BLaER1 treated with 17β-estradiol and CSF1 and Interleukin-3, amounts not matched to agents 10 nM and 100 nM (cell line): ENCODE data around the gene UQCRC2.

Source experiments
- H3K27ac ChIP-seq, 11 experiments: shearing (Covaris generic); formaldehyde crosslinking; 2 replicates each; pipeline ENCODE4 v1.8.1; 2022
- H3K27me3 ChIP-seq, 11 experiments: shearing (Covaris generic); formaldehyde crosslinking; 2 replicates each; pipeline ENCODE4 v1.8.1; 2022
- H3K36me3 ChIP-seq, 11 experiments: shearing (Covaris generic); formaldehyde crosslinking; 2 replicates each; pipeline ENCODE4 v1.8.1; 2022
- H3K4me1 ChIP-seq, 10 experiments: shearing (Covaris generic); formaldehyde crosslinking; 2 replicates each; pipeline ENCODE4 v1.8.1; 2022
- H3K4me2 ChIP-seq, 11 experiments: shearing (Covaris generic); formaldehyde crosslinking; 2 replicates each; pipeline ENCODE4 v1.8.1; 2022
- H3K4me3 ChIP-seq, 10 experiments: shearing (Covaris generic); formaldehyde crosslinking; 2 replicates each; pipeline ENCODE4 v1.8.1; 2022
- H3K9ac ChIP-seq, 11 experiments: shearing (Covaris generic); formaldehyde crosslinking; 2 replicates each; pipeline ENCODE4 v1.8.1; 2022
- H3K9me3 ChIP-seq, 11 experiments: shearing (Covaris generic); formaldehyde crosslinking; replicated peaks in 1 of 11; 2 replicates each; pipeline ENCODE4 v1.8.1; 2022
- H4K20me1 ChIP-seq, 11 experiments: shearing (Covaris generic); formaldehyde crosslinking; 2 replicates each; pipeline ENCODE4 v1.8.1; 2022
- Cebpa-rat ChIP-seq, 11 experiments: shearing (Covaris generic); IDR thresholded peaks; 2 replicates each; pipeline ENCODE4 v1.8.1; 2022

The UQCRC2 gene

DNA sequence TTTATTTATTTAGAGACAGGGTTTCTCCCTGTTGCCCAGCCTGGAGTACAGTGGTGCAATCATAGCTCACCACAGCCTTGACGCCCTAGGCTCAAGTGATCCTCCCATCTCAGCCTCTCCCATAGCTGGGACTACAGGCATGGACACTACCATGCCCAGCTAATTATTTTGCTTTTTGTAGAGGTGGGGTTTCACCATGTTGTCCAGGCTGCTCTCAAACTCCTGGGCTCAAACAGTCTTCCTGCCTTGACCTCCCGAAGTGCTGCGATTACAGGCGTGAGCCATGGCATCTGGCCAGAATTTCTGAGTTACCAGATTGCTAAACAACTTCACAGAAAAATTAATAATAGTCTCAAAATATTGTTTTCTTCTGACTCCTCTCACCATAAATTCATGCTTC lies 76.5 kb downstream of the UQCRC2 start:
- peak overlapping the region in 4 of 11 experiments; percentile 33 to 80 (median 76); a peak in 5 of 22 replicates for H3K27ac ChIP-seq
- H3K36me3 ChIP-seq: peaks cover 23 to 42% (median 32%) of the 10 kb centered on the region in 11 experiments; a peak in 21 of 22 replicates
- peaks cover 15 to 28% (median 24%) of the 10 kb centered on the region in 10 experiments for H3K4me1 ChIP-seq
- H3K27me3 ChIP-seq: no peaks in the 10 kb centered on the region
- H3K9me3 ChIP-seq: peaks cover 5 to 32% (median 19%) of the 10 kb centered on the region in 11 experiments; a peak in 20 of 22 replicates
- H3K9ac ChIP-seq: no peak overlapping the region
- H3K4me3 ChIP-seq: no peak overlapping the region
- peaks cover 0 to 28% (median 0%) of the 10 kb centered on the region in 11 experiments; a peak in 10 of 22 replicates for H4K20me1 ChIP-seq
- TF ChIP-seq Cebpa-rat (IDR thresholded peaks at IDR 0.05): no peak
- H3K4me2 ChIP-seq: no peak overlapping the region

- no peak overlapping the region for H3K4me2 ChIP-seq
- H3K4me3 ChIP-seq: no peak overlapping the region
- peak overlapping the region in 2 of 11 experiments; percentile 33 to 77; a peak in 1 of 22 replicates for H3K27ac ChIP-seq
- H3K9me3 ChIP-seq: peaks cover 5 to 32% (median 19%) of the 10 kb centered on the region in 11 experiments; a peak in 20 of 22 replicates
- H3K9ac ChIP-seq: no peak overlapping the region
- peaks cover 23 to 47% (median 31%) of the 10 kb centered on the region in 11 experiments; a peak in 21 of 22 replicates for H3K36me3 ChIP-seq
- H3K27me3 ChIP-seq: no peaks in the 10 kb centered on the region
- no peak for TF ChIP-seq Cebpa-rat (IDR thresholded peaks at IDR 0.05)
- peaks cover 20 to 30% (median 25%) of the 10 kb centered on the region in 10 experiments for H3K4me1 ChIP-seq
- H4K20me1 ChIP-seq: peaks cover 0 to 28% (median 0%) of the 10 kb centered on the region in 11 experiments; a peak in 9 of 22 replicates
These were observed 77.1 kb downstream of the UQCRC2 start for GRCh38 chr16:22030087-22030812.

DNA sequence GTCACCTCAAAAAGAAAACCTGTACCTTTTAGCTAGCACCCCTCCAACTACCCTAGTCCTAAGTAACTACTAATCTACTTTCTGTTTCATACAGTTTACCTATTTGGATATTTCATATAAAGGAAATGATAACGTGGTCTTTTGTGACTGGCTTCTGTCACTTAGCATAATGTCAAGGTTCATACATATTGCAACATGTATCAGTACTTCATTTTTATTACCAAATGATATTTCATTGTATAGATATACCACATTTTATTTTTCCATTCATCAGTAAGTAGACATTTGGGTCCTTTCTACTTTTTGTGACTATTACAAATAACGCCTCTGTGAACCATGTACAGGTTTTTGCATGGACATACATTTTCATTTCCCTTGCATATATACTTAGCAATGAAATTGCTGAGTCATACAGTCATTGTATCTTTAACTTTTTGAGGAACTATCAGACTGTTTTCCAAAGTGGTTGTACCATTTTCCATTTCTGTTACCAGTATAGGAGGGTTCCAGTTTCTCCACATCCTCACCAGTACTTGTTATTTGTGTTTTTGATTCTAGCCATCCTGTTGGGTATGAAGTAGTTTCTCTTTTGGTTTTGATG lies 78.4 kb downstream of the UQCRC2 start:
- H3K9ac ChIP-seq: no peak overlapping the region
- TF ChIP-seq Cebpa-rat (IDR thresholded peaks at IDR 0.05): no peak
- no peak overlapping the region for H3K4me2 ChIP-seq
- H3K9me3 ChIP-seq: peaks cover 5 to 32% (median 19%) of the 10 kb centered on the region in 11 experiments; a peak in 20 of 22 replicates
- no peak overlapping the region for H3K4me3 ChIP-seq
- H3K27ac ChIP-seq: peak overlapping the region in 1 of 11 experiments; percentile 29; a peak in 1 of 22 replicates
- peaks cover 25 to 60% (median 36%) of the 10 kb centered on the region in 11 experiments for H3K36me3 ChIP-seq
- H3K27me3 ChIP-seq: no peaks in the 10 kb centered on the region
- H4K20me1 ChIP-seq: peaks cover 0 to 28% (median 0%) of the 10 kb centered on the region in 11 experiments; a peak in 9 of 22 replicates
- peaks cover 16 to 25% (median 20%) of the 10 kb centered on the region in 10 experiments for H3K4me1 ChIP-seq
